Measurements from ENCODE around the gene RPRD1B. TPM values are rescaled to one million over a fixed set of nuclear protein-coding genes. Genes with fewer than 3 reads are reported as not detected.

RPRD1B gene
- total and polyA plus RNA-seq, 2 experiments from 2014 or later, result 7.3 to 24.3 TPM

DNA sequence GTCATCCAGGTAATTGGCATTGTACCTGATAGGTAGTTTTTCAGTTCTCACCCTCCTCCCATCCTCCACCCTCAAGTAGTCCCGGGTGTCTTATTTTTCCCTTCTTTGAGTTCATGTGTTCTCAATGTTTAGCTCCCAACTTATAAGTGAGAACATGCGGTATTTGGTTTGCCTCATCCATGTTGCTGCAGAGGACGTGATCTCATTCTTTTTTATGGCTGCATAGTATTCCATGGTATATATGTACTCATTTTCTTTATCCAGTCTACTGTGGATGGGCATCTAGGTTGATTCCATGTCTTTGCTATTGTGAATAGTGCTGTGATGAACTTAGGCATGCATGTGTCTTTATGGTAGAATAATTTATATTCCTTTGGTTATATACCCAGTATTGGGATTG, 45.8 kb downstream of the RPRD1B start (continued):
- TF ChIP-seq, protein P1, sequence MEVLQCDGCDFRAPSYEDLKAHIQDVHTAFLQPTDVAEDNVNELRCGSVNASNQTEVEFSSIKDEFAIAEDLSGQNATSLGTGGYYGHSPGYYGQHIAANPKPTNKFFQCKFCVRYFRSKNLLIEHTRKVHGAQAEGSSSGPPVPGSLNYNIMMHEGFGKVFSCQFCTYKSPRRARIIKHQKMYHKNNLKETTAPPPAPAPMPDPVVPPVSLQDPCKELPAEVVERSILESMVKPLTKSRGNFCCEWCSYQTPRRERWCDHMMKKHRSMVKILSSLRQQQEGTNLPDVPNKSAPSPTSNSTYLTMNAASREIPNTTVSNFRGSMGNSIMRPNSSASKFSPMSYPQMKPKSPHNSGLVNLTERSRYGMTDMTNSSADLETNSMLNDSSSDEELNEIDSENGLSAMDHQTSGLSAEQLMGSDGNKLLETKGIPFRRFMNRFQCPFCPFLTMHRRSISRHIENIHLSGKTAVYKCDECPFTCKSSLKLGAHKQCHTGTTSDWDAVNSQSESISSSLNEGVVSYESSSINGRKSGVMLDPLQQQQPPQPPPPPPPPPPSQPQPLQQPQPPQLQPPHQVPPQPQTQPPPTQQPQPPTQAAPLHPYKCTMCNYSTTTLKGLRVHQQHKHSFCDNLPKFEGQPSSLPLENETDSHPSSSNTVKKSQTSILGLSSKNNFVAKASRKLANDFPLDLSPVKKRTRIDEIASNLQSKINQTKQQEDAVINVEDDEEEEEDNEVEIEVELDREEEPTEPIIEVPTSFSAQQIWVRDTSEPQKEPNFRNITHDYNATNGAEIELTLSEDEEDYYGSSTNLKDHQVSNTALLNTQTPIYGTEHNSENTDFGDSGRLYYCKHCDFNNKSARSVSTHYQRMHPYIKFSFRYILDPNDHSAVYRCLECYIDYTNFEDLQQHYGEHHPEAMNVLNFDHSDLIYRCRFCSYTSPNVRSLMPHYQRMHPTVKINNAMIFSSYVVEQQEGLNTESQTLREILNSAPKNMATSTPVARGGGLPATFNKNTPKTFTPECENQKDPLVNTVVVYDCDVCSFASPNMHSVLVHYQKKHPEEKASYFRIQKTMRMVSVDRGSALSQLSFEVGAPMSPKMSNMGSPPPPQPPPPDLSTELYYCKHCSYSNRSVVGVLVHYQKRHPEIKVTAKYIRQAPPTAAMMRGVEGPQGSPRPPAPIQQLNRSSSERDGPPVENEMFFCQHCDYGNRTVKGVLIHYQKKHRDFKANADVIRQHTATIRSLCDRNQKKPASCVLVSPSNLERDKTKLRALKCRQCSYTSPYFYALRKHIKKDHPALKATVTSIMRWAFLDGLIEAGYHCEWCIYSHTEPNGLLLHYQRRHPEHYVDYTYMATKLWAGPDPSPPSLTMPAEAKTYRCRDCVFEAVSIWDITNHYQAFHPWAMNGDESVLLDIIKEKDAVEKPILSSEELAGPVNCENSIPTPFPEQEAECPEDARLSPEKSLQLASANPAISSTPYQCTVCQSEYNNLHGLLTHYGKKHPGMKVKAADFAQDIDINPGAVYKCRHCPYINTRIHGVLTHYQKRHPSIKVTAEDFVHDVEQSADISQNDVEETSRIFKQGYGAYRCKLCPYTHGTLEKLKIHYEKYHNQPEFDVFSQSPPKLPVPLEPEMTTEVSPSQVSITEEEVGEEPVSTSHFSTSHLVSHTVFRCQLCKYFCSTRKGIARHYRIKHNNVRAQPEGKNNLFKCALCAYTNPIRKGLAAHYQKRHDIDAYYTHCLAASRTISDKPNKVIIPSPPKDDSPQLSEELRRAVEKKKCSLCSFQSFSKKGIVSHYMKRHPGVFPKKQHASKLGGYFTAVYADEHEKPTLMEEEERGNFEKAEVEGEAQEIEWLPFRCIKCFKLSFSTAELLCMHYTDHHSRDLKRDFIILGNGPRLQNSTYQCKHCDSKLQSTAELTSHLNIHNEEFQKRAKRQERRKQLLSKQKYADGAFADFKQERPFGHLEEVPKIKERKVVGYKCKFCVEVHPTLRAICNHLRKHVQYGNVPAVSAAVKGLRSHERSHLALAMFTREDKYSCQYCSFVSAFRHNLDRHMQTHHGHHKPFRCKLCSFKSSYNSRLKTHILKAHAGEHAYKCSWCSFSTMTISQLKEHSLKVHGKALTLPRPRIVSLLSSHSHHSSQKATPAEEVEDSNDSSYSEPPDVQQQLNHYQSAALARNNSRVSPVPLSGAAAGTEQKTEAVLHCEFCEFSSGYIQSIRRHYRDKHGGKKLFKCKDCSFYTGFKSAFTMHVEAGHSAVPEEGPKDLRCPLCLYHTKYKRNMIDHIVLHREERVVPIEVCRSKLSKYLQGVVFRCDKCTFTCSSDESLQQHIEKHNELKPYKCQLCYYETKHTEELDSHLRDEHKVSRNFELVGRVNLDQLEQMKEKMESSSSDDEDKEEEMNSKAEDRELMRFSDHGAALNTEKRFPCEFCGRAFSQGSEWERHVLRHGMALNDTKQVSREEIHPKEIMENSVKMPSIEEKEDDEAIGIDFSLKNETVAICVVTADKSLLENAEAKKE (CRISPR knock-in tag; IDR thresholded peaks at IDR 0.05), result no peak
- no peak for TF ChIP-seq NANOG (IDR thresholded peaks at IDR 0.05; ENCODE audit: borderline replicate concordance)
- TF ChIP-seq, protein P2, sequence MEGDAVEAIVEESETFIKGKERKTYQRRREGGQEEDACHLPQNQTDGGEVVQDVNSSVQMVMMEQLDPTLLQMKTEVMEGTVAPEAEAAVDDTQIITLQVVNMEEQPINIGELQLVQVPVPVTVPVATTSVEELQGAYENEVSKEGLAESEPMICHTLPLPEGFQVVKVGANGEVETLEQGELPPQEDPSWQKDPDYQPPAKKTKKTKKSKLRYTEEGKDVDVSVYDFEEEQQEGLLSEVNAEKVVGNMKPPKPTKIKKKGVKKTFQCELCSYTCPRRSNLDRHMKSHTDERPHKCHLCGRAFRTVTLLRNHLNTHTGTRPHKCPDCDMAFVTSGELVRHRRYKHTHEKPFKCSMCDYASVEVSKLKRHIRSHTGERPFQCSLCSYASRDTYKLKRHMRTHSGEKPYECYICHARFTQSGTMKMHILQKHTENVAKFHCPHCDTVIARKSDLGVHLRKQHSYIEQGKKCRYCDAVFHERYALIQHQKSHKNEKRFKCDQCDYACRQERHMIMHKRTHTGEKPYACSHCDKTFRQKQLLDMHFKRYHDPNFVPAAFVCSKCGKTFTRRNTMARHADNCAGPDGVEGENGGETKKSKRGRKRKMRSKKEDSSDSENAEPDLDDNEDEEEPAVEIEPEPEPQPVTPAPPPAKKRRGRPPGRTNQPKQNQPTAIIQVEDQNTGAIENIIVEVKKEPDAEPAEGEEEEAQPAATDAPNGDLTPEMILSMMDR (conservative IDR thresholded peaks at IDR 0.05; ENCODE audit: low read depth in 2 of 2), result no peak
- no peak for TF ChIP-seq STAT1 (IDR thresholded peaks at IDR 0.05; ENCODE audit: unreplicated experiment)
- TF ChIP-seq, protein P3, sequence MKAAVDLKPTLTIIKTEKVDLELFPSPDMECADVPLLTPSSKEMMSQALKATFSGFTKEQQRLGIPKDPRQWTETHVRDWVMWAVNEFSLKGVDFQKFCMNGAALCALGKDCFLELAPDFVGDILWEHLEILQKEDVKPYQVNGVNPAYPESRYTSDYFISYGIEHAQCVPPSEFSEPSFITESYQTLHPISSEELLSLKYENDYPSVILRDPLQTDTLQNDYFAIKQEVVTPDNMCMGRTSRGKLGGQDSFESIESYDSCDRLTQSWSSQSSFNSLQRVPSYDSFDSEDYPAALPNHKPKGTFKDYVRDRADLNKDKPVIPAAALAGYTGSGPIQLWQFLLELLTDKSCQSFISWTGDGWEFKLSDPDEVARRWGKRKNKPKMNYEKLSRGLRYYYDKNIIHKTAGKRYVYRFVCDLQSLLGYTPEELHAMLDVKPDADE (IDR thresholded peaks at IDR 0.05), result no peak
- no peak for TF ChIP-seq EZH2 (IDR thresholded peaks at IDR 0.05; ENCODE audit: low read depth, unreplicated experiment)
- no peak for TF ChIP-seq JUNB (IDR thresholded peaks at IDR 0.05; ENCODE audit: unreplicated experiment)
